ENCODE measurements around the gene ADAM30.

The ADAM30 gene

DNA sequence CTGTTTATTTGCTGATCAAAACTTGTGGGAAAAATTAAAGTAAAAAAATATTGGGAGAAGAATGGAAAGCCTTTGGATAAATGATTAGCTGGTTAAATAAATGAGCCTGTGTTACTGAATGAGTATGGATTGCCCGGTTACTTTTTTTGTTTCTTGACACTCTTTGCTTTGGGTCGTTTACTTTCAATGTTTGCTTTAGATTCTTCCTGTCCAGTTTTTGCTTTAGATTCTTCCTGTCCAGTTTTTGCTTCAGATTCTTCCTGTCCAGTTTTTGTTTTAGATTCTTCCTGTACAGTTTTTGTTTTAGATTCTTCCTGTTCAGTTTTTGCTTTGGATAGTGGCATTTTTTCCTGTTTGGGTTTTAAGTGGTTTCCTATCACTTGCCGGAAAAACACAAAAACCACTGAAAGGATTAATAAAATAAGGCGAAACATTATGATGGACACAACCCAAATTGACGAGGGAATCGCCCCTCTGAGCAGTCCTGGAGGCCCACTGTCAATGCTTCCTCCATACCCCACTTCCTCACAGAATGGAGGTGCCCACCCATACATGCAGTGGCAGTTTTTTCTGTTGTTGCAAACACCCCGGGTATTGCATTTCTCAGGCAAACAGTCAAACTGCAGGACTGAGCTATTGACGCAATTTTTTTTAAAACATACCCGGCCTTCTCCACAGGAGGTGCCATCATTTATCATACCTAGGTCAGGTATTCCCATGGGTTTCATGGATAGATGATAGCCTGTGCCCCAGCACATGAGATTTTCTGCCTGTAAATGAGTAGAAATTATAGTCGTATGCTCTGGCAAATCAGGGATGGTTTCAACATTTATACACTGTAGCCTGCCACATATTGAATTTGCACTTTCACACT is 2.3 kb downstream of the ADAM30 start:
- H3K4me1 ChIP-seq (ENCODE audit: control insufficient read depth, insufficient read depth, low read length, poor library complexity, severe bottlenecking), result no peaks in the 10 kb centered on the region

DNA sequence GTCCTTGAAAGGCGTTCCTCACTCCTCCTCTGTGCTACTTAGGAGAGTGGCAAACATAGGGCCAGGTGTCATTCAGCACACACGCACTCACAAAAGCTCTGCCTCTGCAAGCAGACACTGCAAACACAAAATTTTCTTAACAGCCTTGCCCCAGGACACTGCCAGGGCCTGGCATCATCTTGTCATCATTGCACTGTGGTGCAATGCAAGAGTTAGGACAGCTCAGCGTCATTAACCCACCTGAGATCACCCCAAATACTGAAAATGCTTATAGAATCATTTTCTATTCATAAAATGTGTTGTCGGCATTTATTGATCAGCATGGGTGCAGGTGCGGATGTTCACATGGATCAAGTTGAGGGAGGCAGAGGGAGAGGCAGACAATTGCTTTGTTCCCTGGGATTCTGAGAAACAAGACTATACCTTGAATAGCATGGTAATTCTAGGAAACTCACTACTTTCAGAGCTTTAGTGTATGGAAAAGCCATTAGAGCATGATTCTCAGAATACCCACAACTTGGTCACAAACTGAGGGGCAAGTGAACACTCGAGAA is 3.0 kb downstream of the ADAM30 start:
- no peak overlapping the region for H3K4me3 ChIP-seq (ENCODE audit: insufficient read depth, low read depth, low read length, poor library complexity, severe bottlenecking)
- H3K36me3 ChIP-seq (ENCODE audit: control insufficient read depth, insufficient read depth, low read length), result no peaks in the 10 kb centered on the region
- DNase-seq, result no peak
- H3K4me1 ChIP-seq (ENCODE audit: control insufficient read depth, insufficient read depth, low read length, poor library complexity, severe bottlenecking), result no peaks in the 10 kb centered on the region
- no peak overlapping the region for H3K27ac ChIP-seq (ENCODE audit: insufficient read depth, low read length, poor library complexity, severe bottlenecking)
- H3K9me3 ChIP-seq (ENCODE audit: control insufficient read depth, low read length), result no peaks in the 10 kb centered on the region
- H3K27me3 ChIP-seq (replicated peaks; ENCODE audit: control insufficient read depth, insufficient read depth, low read length, poor library complexity, severe bottlenecking), result no peaks in the 10 kb centered on the region

More for the DNA sequence above, 2.3 kb downstream of the ADAM30 start:
- no peak overlapping the region for H3K27ac ChIP-seq (ENCODE audit: insufficient read depth, low read length, poor library complexity, severe bottlenecking)
- H3K4me3 ChIP-seq (ENCODE audit: insufficient read depth, low read depth, low read length, poor library complexity, severe bottlenecking), result no peak overlapping the region
- H3K9me3 ChIP-seq (ENCODE audit: control insufficient read depth, low read length), result no peaks in the 10 kb centered on the region
- H3K27me3 ChIP-seq (replicated peaks; ENCODE audit: control insufficient read depth, insufficient read depth, low read length, poor library complexity, severe bottlenecking), result no peaks in the 10 kb centered on the region
- no peaks in the 10 kb centered on the region for H3K36me3 ChIP-seq (ENCODE audit: control insufficient read depth, insufficient read depth, low read length)
- DNase-seq, result no peak

DNA sequence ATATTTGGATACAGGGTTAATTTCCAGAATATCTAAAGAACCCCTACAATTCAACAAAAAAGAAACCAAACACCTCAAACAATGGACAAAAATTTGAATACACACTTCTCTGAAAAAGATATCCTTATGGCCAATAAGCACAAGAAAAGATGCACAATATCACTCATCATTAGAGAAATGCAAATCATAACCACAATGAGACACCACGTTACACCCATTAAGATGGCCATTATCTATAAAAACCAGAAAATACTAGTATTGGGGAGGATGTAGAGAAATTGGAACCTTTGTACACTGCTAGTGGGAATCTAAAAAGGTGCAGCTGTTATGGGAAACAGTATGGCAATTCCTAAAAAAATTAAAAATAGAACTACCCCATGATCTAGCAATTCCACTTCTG is 4.9 kb downstream of the ADAM30 start:
- Histone ChIP-seq H3K27me3 (replicated peaks; ENCODE audit: control insufficient read depth, insufficient read depth, low read length, poor library complexity, severe bottlenecking) (no peaks in the 10 kb centered on the region), H3K4me3 (ENCODE audit: insufficient read depth, low read depth, low read length, poor library complexity, severe bottlenecking) (no peak overlapping the region), H3K9me3 (ENCODE audit: control insufficient read depth, low read length) (no peaks in the 10 kb centered on the region), H3K36me3 (ENCODE audit: control insufficient read depth, insufficient read depth, low read length) (no peaks in the 10 kb centered on the region), H3K4me1 (ENCODE audit: control insufficient read depth, insufficient read depth, low read length, poor library complexity, severe bottlenecking) (no peaks in the 10 kb centered on the region), H3K27ac (ENCODE audit: insufficient read depth, low read length, poor library complexity, severe bottlenecking) (no peak overlapping the region)
- no peak for DNase-seq

DNA sequence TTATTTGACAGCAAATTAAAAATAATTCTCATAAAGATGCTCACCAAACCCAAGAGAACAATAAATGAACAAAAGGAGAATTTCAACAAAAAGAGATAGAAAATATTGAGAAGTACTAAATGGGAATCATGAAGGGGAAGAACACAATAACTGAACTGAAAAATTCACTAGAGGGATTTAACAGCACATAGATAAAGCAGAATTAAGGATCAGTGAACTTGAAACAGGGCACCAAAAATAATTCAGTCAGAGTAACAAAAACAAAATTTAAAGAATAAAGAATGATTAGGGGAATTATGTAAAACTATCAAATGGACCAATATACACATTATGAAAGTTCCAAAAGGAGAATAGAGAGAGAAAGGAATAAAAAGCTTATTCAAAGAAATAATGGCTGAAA is 7.8 kb downstream of the ADAM30 start:
- Histone ChIP-seq H3K27me3 (replicated peaks; ENCODE audit: control insufficient read depth, insufficient read depth, low read length, poor library complexity, severe bottlenecking) (no peaks in the 10 kb centered on the region), H3K9me3 (ENCODE audit: control insufficient read depth, low read length) (no peaks in the 10 kb centered on the region), H3K4me3 (ENCODE audit: insufficient read depth, low read depth, low read length, poor library complexity, severe bottlenecking) (no peak overlapping the region), H3K36me3 (ENCODE audit: control insufficient read depth, insufficient read depth, low read length) (no peaks in the 10 kb centered on the region), H3K4me1 (ENCODE audit: control insufficient read depth, insufficient read depth, low read length, poor library complexity, severe bottlenecking) (no peaks in the 10 kb centered on the region), H3K27ac (ENCODE audit: insufficient read depth, low read length, poor library complexity, severe bottlenecking) (no peak overlapping the region)
- no peak for DNase-seq

DNA sequence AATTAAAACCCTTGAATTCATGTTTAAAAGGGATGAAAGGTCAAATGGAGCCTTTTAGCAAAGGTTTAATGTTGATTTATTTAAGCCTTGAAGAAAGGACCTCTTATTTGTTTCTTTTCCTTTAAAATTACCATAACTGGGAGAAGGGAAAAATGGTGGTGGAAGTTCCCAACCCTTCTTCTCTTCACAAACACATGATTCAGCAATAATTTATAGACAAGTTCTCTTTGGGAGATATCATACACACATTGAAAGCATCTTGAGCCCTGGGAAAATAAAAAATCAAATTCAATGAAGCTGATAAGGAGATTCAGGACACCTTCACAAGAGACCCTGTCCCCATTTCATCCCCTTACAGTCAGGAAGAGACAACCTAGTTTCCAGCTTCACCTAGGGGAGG is 8.9 kb downstream of the ADAM30 start:
- no peak for DNase-seq
- no peak overlapping the region for H3K4me3 ChIP-seq (ENCODE audit: insufficient read depth, low read depth, low read length, poor library complexity, severe bottlenecking)
- no peaks in the 10 kb centered on the region for H3K4me1 ChIP-seq (ENCODE audit: control insufficient read depth, insufficient read depth, low read length, poor library complexity, severe bottlenecking)
- no peaks in the 10 kb centered on the region for H3K36me3 ChIP-seq (ENCODE audit: control insufficient read depth, insufficient read depth, low read length)
- no peak overlapping the region for H3K27ac ChIP-seq (ENCODE audit: insufficient read depth, low read length, poor library complexity, severe bottlenecking)
- H3K9me3 ChIP-seq (ENCODE audit: control insufficient read depth, low read length), result no peaks in the 10 kb centered on the region
- H3K27me3 ChIP-seq (replicated peaks; ENCODE audit: control insufficient read depth, insufficient read depth, low read length, poor library complexity, severe bottlenecking), result no peaks in the 10 kb centered on the region

DNA sequence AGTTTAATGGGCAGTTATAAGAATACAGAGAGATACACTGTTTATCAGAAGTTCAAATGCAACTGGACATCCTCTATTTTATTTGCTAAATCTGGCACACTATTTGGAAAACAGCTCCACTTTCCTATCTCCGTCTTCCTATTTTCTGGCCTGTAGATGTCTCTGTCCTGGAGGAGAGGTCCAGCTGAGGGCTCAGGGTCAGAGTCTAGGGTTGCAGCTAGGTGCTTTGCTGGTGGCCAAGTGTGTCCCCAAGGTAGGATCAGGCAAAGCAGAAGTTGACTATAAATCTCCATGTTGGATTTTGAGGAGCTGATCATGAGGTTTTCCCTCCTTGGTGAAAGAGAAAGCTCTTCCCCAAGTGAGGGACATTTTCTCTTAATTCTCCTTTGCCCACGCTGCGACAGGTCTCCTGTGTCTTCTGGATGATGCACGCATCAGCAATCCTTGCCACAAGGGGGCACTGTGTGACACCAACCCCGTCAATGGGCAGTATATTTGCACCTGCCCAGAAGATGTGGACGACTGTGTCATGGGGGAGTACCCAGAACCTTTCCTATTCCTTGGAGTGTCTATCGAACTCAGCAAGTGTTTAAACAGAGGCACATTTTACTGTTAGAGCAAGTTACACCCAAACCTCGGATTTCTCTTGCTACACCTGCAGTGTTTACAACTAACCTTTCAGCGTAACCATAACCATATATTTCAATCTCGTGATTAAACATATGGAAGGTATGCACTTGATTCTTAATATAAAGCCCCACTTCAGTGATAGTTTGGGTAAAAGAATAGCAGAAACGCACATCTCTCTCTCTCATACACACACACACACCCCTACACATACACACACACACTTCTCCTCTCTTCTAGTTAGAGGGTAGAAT is 10.2 kb downstream of the ADAM30 start:
- Histone ChIP-seq H3K4me3 (ENCODE audit: insufficient read depth, low read depth, low read length, poor library complexity, severe bottlenecking) (no peak overlapping the region), H3K4me1 (ENCODE audit: control insufficient read depth, insufficient read depth, low read length, poor library complexity, severe bottlenecking) (no peaks in the 10 kb centered on the region), H3K9me3 (ENCODE audit: control insufficient read depth, low read length) (no peaks in the 10 kb centered on the region), H3K36me3 (ENCODE audit: control insufficient read depth, insufficient read depth, low read length) (no peaks in the 10 kb centered on the region), H3K27me3 (replicated peaks; ENCODE audit: control insufficient read depth, insufficient read depth, low read length, poor library complexity, severe bottlenecking) (no peaks in the 10 kb centered on the region), H3K27ac (ENCODE audit: insufficient read depth, low read length, poor library complexity, severe bottlenecking) (no peak overlapping the region)
- DNase-seq, result peak in 2 of 3 donors; percentile 5 to 46

DNA sequence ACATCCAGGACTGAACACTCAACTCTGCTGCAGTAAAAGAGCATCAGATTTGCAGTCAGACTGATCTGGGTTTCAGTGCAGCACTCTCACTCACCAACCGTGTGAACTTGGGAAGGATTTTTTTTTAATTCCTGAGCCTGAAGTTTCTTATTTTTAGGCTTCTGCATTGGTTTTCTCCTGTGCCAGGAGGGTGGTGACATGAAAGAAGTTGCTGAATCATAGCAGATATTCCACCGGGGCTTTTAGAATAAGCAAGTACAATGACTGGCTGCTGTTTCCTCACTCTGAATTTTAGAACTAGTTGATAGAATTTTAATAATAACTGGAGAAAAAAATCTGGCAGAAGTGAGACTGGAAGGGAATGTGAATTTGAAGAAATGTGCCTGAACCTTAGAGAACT is 11.6 kb downstream of the ADAM30 start:
- H3K36me3 ChIP-seq (ENCODE audit: control insufficient read depth, insufficient read depth, low read length), result no peaks in the 10 kb centered on the region
- no peak for DNase-seq
- H3K27ac ChIP-seq (ENCODE audit: insufficient read depth, low read length, poor library complexity, severe bottlenecking), result no peak overlapping the region
- no peaks in the 10 kb centered on the region for H3K9me3 ChIP-seq (ENCODE audit: control insufficient read depth, low read length)
- H3K4me1 ChIP-seq (ENCODE audit: control insufficient read depth, insufficient read depth, low read length, poor library complexity, severe bottlenecking), result no peaks in the 10 kb centered on the region
- H3K27me3 ChIP-seq (replicated peaks; ENCODE audit: control insufficient read depth, insufficient read depth, low read length, poor library complexity, severe bottlenecking), result no peaks in the 10 kb centered on the region
- H3K4me3 ChIP-seq (ENCODE audit: insufficient read depth, low read depth, low read length, poor library complexity, severe bottlenecking), result no peak overlapping the region

DNA sequence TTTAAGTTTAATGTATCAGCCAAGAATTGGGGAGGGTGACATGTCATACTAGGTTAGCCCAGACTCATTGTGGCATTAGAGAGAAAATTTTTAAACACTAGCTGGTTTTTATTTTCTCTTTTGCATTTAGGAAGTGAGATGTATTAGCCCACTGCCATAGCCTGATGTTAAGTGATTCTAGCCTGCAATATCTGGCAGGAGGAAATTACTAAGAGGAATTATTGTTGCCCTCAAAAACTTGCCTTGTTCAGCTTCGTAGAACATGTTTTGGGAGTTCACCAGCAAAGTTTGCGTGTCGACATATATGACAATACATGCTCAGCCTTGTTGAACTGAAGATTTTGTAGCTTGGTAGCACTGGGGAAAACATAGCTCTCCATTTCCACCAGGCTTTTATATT is 12.5 kb downstream of the ADAM30 start:
- Histone ChIP-seq H3K4me3 (ENCODE audit: insufficient read depth, low read depth, low read length, poor library complexity, severe bottlenecking) (no peak overlapping the region), H3K27me3 (replicated peaks; ENCODE audit: control insufficient read depth, insufficient read depth, low read length, poor library complexity, severe bottlenecking) (no peaks in the 10 kb centered on the region), H3K9me3 (ENCODE audit: control insufficient read depth, low read length) (no peaks in the 10 kb centered on the region), H3K36me3 (ENCODE audit: control insufficient read depth, insufficient read depth, low read length) (no peaks in the 10 kb centered on the region), H3K27ac (ENCODE audit: insufficient read depth, low read length, poor library complexity, severe bottlenecking) (no peak overlapping the region), H3K4me1 (ENCODE audit: control insufficient read depth, insufficient read depth, low read length, poor library complexity, severe bottlenecking) (no peaks in the 10 kb centered on the region)
- no peak for DNase-seq

DNA sequence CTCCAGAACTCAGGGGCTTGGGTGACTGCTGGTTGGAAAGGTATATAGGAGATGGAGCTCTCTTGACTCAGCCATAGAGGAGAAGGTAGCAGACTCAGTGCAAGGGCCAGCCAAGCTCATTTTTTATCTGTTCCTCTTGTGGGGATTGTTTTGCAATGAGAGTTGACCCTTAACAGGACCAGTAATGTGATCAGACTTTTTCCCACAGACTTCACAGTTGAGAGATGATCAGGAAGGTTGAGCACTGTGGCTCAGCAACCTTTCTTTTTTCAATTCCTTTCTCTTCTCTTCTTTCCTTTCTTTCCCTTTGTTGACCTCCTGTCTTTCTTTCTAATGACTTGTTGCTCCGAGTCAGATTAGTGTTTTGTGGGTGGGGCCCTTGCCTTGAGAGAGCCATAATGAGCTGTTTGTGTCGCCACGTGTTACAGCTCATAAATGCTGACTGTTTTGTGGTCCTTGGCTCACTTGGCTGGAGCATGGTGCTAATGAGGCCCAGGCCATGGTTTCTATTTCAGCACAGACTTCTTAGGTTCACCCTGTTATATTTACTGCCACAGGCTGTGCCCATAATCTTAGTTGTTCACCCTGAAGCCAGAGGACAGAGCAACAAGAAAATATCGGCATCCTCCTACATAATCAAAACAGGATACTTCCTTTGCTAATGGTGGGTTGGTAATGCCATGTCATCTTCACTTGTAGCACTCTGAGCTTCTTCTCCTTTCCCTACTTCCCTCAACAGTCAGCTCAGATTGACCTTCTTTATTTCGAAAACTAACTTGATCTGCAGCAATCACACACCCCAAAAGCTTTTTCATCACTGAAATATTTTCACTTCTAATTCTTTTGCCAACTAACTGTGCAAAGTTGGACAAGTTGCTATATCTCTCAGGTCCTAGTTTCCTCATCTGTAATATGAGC is 13.9 kb downstream of the ADAM30 start:
- H3K9me3 ChIP-seq (ENCODE audit: control insufficient read depth, low read length), result no peaks in the 10 kb centered on the region
- no peaks in the 10 kb centered on the region for H3K36me3 ChIP-seq (ENCODE audit: control insufficient read depth, insufficient read depth, low read length)
- no peaks in the 10 kb centered on the region for H3K4me1 ChIP-seq (ENCODE audit: control insufficient read depth, insufficient read depth, low read length, poor library complexity, severe bottlenecking)
- no peak overlapping the region for H3K27ac ChIP-seq (ENCODE audit: insufficient read depth, low read length, poor library complexity, severe bottlenecking)
- H3K4me3 ChIP-seq (ENCODE audit: insufficient read depth, low read depth, low read length, poor library complexity, severe bottlenecking), result no peak overlapping the region
- DNase-seq, result no peak
- H3K27me3 ChIP-seq (replicated peaks; ENCODE audit: control insufficient read depth, insufficient read depth, low read length, poor library complexity, severe bottlenecking), result no peaks in the 10 kb centered on the region
